Neural cell (in vitro differentiated cells): Measurements from ENCODE around the gene KBTBD13. TPM values are rescaled to one million over a fixed set of nuclear protein-coding genes. Genes with fewer than 3 reads are reported as not detected.

ENCODE experiments used
- H2AFZ ChIP-seq: fragments of 200-600, 300-800 bp; sonication (generic), shearing (Covaris generic); 2 replicates; pipeline ENCODE4 v1.6.0; 2014; ENCODE audit warnings: low read depth, mild to moderate bottlenecking, antibody characterized with exemption, low read length, moderate library complexity
- H3F3A ChIP-seq: fragments of 200-600 bp; shearing (Covaris generic); 2 replicates; pipeline ENCODE4 v1.6.1; 2016; ENCODE audit warnings: mild to moderate bottlenecking, moderate library complexity, mixed read lengths, antibody characterized with exemption, low read length; ENCODE audit not compliant: insufficient read depth, poor library complexity, severe bottlenecking
- H3K27ac ChIP-seq: fragments of 200-600, 300-800 bp; sonication (generic), shearing (Covaris generic); 2 replicates; pipeline ENCODE4 v1.5.1; 2014; ENCODE audit warnings: mild to moderate bottlenecking, low read length, moderate library complexity
- H3K27me3 ChIP-seq: fragments of 300-800, 200-600 bp; sonication (generic), shearing (Covaris generic); 2 replicates; pipeline ENCODE4 v1.6.0; 2014; ENCODE audit warnings: mild to moderate bottlenecking, low read depth, low read length, moderate library complexity; ENCODE audit not compliant: insufficient read depth
- H3K36me3 ChIP-seq: fragments of 300-800, 200-600 bp; sonication (generic), shearing (Covaris generic); 2 replicates; pipeline ENCODE4 v1.5.1; 2014; ENCODE audit warnings: mild to moderate bottlenecking, antibody characterized with exemption, low read length, moderate library complexity; ENCODE audit not compliant: insufficient read depth
- H3K4me2 ChIP-seq: fragments of 300-800, 200-600 bp; sonication (generic), shearing (Covaris generic); 2 replicates; pipeline ENCODE4 v1.6.0; 2014; ENCODE audit warnings: mild to moderate bottlenecking, low read length
- H3K4me3 ChIP-seq: fragments of 300-800, 200-600 bp; sonication (generic), shearing (Covaris generic); 2 replicates; pipeline ENCODE4 v1.5.1; 2014; ENCODE audit warnings: mild to moderate bottlenecking, low read length, moderate library complexity
- H3K79me2 ChIP-seq: fragments of 200-600 bp; shearing (Covaris generic); replicated peaks from 2 replicates; pipeline ENCODE4 v1.6.0; 2014; ENCODE audit warnings: mild to moderate bottlenecking, low read length, moderate library complexity; ENCODE audit not compliant: insufficient read depth
- H3K9ac ChIP-seq: fragments of 300-800, 200-600 bp; sonication (generic), shearing (Covaris generic); 2 replicates; pipeline ENCODE4 v1.6.1; 2016; ENCODE audit warnings: mild to moderate bottlenecking, low read length, mixed read lengths
- H3K9me2 ChIP-seq: fragments of 200-600 bp; shearing (Covaris generic); 2 replicates; pipeline ENCODE4 v1.6.1; 2016; ENCODE audit warnings: mild to moderate bottlenecking, low read length, mixed read lengths; ENCODE audit not compliant: insufficient read depth
- H3K9me3 ChIP-seq: fragments of 200-600, 300-800 bp; sonication (generic), shearing (Covaris generic); 2 replicates; pipeline ENCODE4 v1.6.1; 2016; ENCODE audit warnings: mild to moderate bottlenecking, mixed run types, low read length, moderate library complexity, mixed read lengths
- H4K20me1 ChIP-seq: fragments of 200-600 bp; shearing (Covaris generic); 2 replicates; pipeline ENCODE4 v1.6.1; 2016; ENCODE audit warnings: mild to moderate bottlenecking, mixed run types; ENCODE audit not compliant: insufficient read depth
- EP300 ChIP-seq: fragments of 450-650 bp; conservative IDR thresholded peaks from 2 replicates; pipeline ENCODE4 v1.6.1; 2014; ENCODE audit warnings: antibody characterized with exemption, mild to moderate bottlenecking, moderate library complexity; ENCODE audit not compliant: poor library complexity, severe bottlenecking
- EZH2 ChIP-seq: fragments of 200-600, 300-800 bp; shearing (Covaris generic), sonication (generic); IDR thresholded peaks from 2 replicates; pipeline ENCODE4 v1.6.1; 2014; ENCODE audit warnings: antibody characterized with exemption, low read length, borderline replicate concordance, mild to moderate bottlenecking; ENCODE audit not compliant: insufficient read depth, poor library complexity, severe bottlenecking
- MXI1 ChIP-seq: fragments of 450-650 bp; conservative IDR thresholded peaks from 2 replicates; pipeline ENCODE4 v1.6.1; 2014; ENCODE audit warnings: antibody characterized with exemption, mild to moderate bottlenecking; ENCODE audit not compliant: poor library complexity, severe bottlenecking
- POLR2AphosphoS5 ChIP-seq: IDR thresholded peaks from 2 replicates; pipeline ENCODE4 v1.6.1; 2012
- RAD21 ChIP-seq: fragments of 450-650 bp; conservative IDR thresholded peaks from 2 replicates; pipeline ENCODE4 v1.6.1; 2014; ENCODE audit warnings: antibody characterized with exemption, mild to moderate bottlenecking, moderate library complexity
- REST ChIP-seq: IDR thresholded peaks from 2 replicates; pipeline ENCODE4 v1.6.1; 2012; ENCODE audit warnings: borderline replicate concordance
- SMC3 ChIP-seq: fragments of 450-650 bp; conservative IDR thresholded peaks from 2 replicates; pipeline ENCODE4 v1.6.1; 2014; ENCODE audit warnings: antibody characterized with exemption, mild to moderate bottlenecking, moderate library complexity; ENCODE audit not compliant: poor library complexity
- TAF1 ChIP-seq: IDR thresholded peaks from 2 replicates; pipeline ENCODE4 v1.6.1; 2012; ENCODE audit warnings: low read depth
- polyA plus RNA-seq: library from polyadenylated mRNA; depleted of rRNA; stranded (reverse); fragments of >200 nt; gene quantifications from 2 replicates; pipeline ENCODE4 v1.2.3, GENCODE V29; 2014
- TF ChIP-seq, protein P1 (sequence below): fragments of 450-650 bp; IDR thresholded peaks from 2 replicates; pipeline ENCODE4 v1.5.1; 2014; ENCODE audit warnings: antibody characterized with exemption, mild to moderate bottlenecking, moderate library complexity; ENCODE audit not compliant: poor library complexity, severe bottlenecking

KBTBD13 gene
- polyA plus RNA-seq, 1 donor from 2014 or later: not detected

GRCh38 chr15:65085207-65085753 is 8.7 kb downstream of the KBTBD13 start:
- Histone ChIP-seq H2AFZ (no peak overlapping the region), H3K9ac (no peak overlapping the region), H3K9me2 (no peaks in the 10 kb centered on the region), H3K27me3 (peaks cover 11% of the 10 kb centered on the region), H3F3A (no peaks in the 10 kb centered on the region), H3K4me2 (no peak overlapping the region), H3K27ac (no peak overlapping the region), H3K4me3 (no peak overlapping the region), H4K20me1 (no peaks in the 10 kb centered on the region), H3K79me2 (no peaks in the 10 kb centered on the region), H3K36me3 (no peaks in the 10 kb centered on the region), H3K9me3 (no peaks in the 10 kb centered on the region)
- TF ChIP-seq, protein P1, sequence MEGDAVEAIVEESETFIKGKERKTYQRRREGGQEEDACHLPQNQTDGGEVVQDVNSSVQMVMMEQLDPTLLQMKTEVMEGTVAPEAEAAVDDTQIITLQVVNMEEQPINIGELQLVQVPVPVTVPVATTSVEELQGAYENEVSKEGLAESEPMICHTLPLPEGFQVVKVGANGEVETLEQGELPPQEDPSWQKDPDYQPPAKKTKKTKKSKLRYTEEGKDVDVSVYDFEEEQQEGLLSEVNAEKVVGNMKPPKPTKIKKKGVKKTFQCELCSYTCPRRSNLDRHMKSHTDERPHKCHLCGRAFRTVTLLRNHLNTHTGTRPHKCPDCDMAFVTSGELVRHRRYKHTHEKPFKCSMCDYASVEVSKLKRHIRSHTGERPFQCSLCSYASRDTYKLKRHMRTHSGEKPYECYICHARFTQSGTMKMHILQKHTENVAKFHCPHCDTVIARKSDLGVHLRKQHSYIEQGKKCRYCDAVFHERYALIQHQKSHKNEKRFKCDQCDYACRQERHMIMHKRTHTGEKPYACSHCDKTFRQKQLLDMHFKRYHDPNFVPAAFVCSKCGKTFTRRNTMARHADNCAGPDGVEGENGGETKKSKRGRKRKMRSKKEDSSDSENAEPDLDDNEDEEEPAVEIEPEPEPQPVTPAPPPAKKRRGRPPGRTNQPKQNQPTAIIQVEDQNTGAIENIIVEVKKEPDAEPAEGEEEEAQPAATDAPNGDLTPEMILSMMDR: no peak
- TF ChIP-seq TAF1: no peak
- no peak for TF ChIP-seq REST
- no peak for TF ChIP-seq MXI1
- no peak for TF ChIP-seq EZH2
- TF ChIP-seq POLR2AphosphoS5: no peak
- TF ChIP-seq SMC3: no peak
- TF ChIP-seq EP300: no peak
- TF ChIP-seq RAD21: no peak

- Histone ChIP-seq H3K9me2 (no peaks in the 10 kb centered on the region), H3K9ac (no peak overlapping the region), H3K79me2 (no peaks in the 10 kb centered on the region), H3K27me3 (peaks cover 11% of the 10 kb centered on the region), H3K4me2 (no peak overlapping the region), H2AFZ (no peak overlapping the region), H4K20me1 (no peaks in the 10 kb centered on the region), H3K9me3 (no peaks in the 10 kb centered on the region), H3F3A (no peaks in the 10 kb centered on the region), H3K27ac (no peak overlapping the region), H3K4me3 (no peak overlapping the region), H3K36me3 (no peaks in the 10 kb centered on the region)
- TF ChIP-seq SMC3 (no peak), POLR2AphosphoS5 (no peak), EZH2 (no peak), MXI1 (no peak), EP300 (no peak), REST (no peak), TAF1 (no peak), RAD21 (no peak)
- TF ChIP-seq, protein P1: no peak
Observed at GRCh38 chr15:65085990-65086679, 9.6 kb downstream of the KBTBD13 start.
